OCI-LY3 (cell line): ENCODE results near the gene CCDC78.

Source experiments
- H2AFZ ChIP-seq: fragments of 200-600, 300-600 bp; shearing (Covaris generic); 2 replicates; pipeline ENCODE4 v1.6.0; 2014; ENCODE audit warnings: antibody characterized with exemption, low read depth, low read length
- H3K27ac ChIP-seq: fragments of 200-600, 300-600 bp; sonication (generic); 2 replicates; pipeline ENCODE4 v1.5.1; 2014; ENCODE audit warnings: mild to moderate bottlenecking, low read length, moderate library complexity, mixed read lengths
- H3K27me3 ChIP-seq: fragments of 200-600, 300-600 bp; sonication (generic); 2 replicates; pipeline ENCODE4 v1.6.1; 2014; ENCODE audit warnings: low read depth, low read length, mixed read lengths
- H3K36me3 ChIP-seq: fragments of 200-600, 300-600 bp; sonication (generic); replicated peaks from 2 replicates; pipeline ENCODE3; 2014; ENCODE audit warnings: low read depth, low read length, mixed read lengths
- H3K4me1 ChIP-seq: fragments of 300-600, 200-600 bp; sonication (generic); 2 replicates; pipeline ENCODE4 v1.6.1; 2014; ENCODE audit warnings: low read length, mixed read lengths
- H3K4me2 ChIP-seq: fragments of 200-600, 300-600 bp; sonication (generic); 2 replicates; pipeline ENCODE4 v1.6.1; 2014; ENCODE audit warnings: low read length, mixed read lengths
- H3K4me3 ChIP-seq: fragments of 300-600, 200-600 bp; sonication (generic); 2 replicates; pipeline ENCODE4 v1.5.1; 2014; ENCODE audit warnings: antibody characterized with exemption, mild to moderate bottlenecking, low read length, moderate library complexity
- H3K79me2 ChIP-seq: fragments of 300-600, 200-600 bp; shearing (Covaris generic); 2 replicates; pipeline ENCODE4 v1.6.1; 2014; ENCODE audit warnings: mild to moderate bottlenecking, low read length, mixed read lengths
- H3K9ac ChIP-seq: fragments of 300-600, 200-600 bp; shearing (Covaris generic); 2 replicates; pipeline ENCODE4 v1.6.0; 2014; ENCODE audit warnings: mild to moderate bottlenecking, low read length, moderate library complexity
- H3K9me3 ChIP-seq: fragments of 200-600, 300-600 bp; shearing (Covaris generic); 2 replicates; pipeline ENCODE4 v1.6.1; 2014; ENCODE audit warnings: low read length, mixed read lengths; ENCODE audit not compliant: insufficient read depth
- H4K20me1 ChIP-seq: fragments of 200-600, 300-600 bp; sonication (generic); 2 replicates; pipeline ENCODE4 v1.6.1; 2016; ENCODE audit warnings: low read length, mixed read lengths; ENCODE audit not compliant: insufficient read depth
- EZH2phosphoT487 ChIP-seq: fragments of 200-600 bp; shearing (Covaris generic); IDR thresholded peaks from 2 replicates; pipeline ENCODE4 v1.6.1; 2018; ENCODE audit warnings: antibody characterized with exemption, mixed run types, low read depth
- TF ChIP-seq, protein P1 (sequence below): fragments of 200-600, 300-600 bp; sonication (generic); IDR thresholded peaks from 2 replicates; pipeline ENCODE4 v1.5.1; 2014; ENCODE audit warnings: antibody characterized with exemption, low read length, low read depth

Gene CCDC78

DNA sequence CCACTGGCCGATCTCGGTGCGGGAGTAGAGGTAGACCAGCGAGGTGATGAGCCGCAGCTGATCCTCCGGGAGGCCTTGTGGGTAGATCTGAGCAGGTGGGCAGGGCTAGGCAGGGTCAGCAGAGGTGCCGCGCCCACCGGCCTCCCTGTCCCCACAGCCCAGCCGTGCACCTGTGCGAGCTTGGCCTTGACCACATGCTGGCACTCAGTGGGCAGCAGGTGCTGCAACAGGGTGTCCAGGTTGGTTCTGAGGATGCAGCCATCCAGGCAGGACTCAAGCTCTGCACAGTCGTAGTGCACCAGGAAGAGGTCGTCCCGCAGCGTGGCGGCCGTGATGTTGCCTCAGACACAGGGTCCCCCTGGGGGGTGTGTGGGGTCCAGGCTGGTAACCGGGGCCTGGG is 46.7 kb upstream of the CCDC78 start:
- TF ChIP-seq EZH2phosphoT487: no peak
- TF ChIP-seq, protein P1, sequence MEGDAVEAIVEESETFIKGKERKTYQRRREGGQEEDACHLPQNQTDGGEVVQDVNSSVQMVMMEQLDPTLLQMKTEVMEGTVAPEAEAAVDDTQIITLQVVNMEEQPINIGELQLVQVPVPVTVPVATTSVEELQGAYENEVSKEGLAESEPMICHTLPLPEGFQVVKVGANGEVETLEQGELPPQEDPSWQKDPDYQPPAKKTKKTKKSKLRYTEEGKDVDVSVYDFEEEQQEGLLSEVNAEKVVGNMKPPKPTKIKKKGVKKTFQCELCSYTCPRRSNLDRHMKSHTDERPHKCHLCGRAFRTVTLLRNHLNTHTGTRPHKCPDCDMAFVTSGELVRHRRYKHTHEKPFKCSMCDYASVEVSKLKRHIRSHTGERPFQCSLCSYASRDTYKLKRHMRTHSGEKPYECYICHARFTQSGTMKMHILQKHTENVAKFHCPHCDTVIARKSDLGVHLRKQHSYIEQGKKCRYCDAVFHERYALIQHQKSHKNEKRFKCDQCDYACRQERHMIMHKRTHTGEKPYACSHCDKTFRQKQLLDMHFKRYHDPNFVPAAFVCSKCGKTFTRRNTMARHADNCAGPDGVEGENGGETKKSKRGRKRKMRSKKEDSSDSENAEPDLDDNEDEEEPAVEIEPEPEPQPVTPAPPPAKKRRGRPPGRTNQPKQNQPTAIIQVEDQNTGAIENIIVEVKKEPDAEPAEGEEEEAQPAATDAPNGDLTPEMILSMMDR: no peak
- Histone ChIP-seq H3K36me3 (no peaks in the 10 kb centered on the region), H3K4me2 (no peak overlapping the region), H3K9me3 (no peaks in the 10 kb centered on the region), H3K27me3 (peaks cover 4% of the 10 kb centered on the region), H3K4me1 (no peaks in the 10 kb centered on the region), H3K79me2 (no peaks in the 10 kb centered on the region), H3K27ac (no peak overlapping the region), H2AFZ (no peak overlapping the region), H4K20me1 (no peaks in the 10 kb centered on the region), H3K9ac (no peak overlapping the region), H3K4me3 (no peak overlapping the region)

DNA sequence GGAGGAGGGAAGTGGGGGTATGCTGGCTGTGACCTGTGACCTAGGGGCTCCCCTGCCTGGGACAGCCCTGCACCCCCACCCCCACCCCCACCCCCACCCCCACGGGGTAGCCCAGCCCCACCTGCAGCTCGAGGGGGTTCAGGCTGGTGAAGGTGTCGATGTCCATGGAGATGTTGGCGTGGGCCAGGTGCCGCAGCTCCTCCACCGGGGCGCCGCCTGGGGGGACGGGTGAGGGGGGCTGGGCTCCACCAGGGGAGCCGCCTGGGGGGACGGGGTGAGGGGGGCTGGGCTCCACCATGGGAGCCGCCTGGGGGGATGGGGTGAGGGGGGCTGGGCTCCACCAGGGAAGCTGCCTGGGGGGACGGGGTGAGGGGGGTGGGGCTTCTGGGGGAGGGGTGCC is 44.2 kb upstream of the CCDC78 start:
- Histone ChIP-seq H3K27ac (no peak overlapping the region), H3K36me3 (no peaks in the 10 kb centered on the region), H3K9ac (no peak overlapping the region), H3K27me3 (no peaks in the 10 kb centered on the region), H3K4me1 (no peaks in the 10 kb centered on the region), H3K4me3 (no peak overlapping the region), H3K4me2 (no peak overlapping the region), H3K9me3 (no peaks in the 10 kb centered on the region), H2AFZ (no peak overlapping the region), H3K79me2 (no peaks in the 10 kb centered on the region), H4K20me1 (no peaks in the 10 kb centered on the region)
- TF ChIP-seq, protein P1: no peak
- TF ChIP-seq EZH2phosphoT487: no peak

DNA sequence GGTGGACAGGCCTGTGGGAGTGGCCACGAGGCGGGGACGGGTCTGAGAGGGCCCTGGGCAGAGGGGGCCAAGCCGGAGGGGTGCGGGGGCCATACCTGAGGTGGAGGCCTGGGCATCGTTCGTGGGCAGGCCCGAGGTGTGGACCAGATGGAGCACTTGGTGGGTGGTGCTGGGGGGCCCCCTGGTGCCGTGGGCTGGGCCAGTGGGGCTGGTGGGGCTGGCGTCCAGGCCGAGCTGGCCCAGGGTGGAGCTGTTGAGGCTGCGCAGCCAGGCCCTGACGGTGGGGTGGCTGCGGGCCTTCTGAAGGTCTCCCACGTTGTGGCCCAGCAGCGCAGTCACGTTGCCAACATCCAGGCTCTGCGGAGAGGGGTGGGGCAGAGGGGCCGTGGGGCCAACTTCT is 43.7 kb upstream of the CCDC78 start:
- TF ChIP-seq, protein P1: no peak
- no peak for TF ChIP-seq EZH2phosphoT487
- Histone ChIP-seq H3K4me3 (no peak overlapping the region), H3K4me1 (no peaks in the 10 kb centered on the region), H3K27ac (no peak overlapping the region), H3K9me3 (no peaks in the 10 kb centered on the region), H3K4me2 (no peak overlapping the region), H3K9ac (no peak overlapping the region), H3K27me3 (no peaks in the 10 kb centered on the region), H2AFZ (no peak overlapping the region), H3K79me2 (no peaks in the 10 kb centered on the region), H3K36me3 (no peaks in the 10 kb centered on the region), H4K20me1 (no peaks in the 10 kb centered on the region)

DNA sequence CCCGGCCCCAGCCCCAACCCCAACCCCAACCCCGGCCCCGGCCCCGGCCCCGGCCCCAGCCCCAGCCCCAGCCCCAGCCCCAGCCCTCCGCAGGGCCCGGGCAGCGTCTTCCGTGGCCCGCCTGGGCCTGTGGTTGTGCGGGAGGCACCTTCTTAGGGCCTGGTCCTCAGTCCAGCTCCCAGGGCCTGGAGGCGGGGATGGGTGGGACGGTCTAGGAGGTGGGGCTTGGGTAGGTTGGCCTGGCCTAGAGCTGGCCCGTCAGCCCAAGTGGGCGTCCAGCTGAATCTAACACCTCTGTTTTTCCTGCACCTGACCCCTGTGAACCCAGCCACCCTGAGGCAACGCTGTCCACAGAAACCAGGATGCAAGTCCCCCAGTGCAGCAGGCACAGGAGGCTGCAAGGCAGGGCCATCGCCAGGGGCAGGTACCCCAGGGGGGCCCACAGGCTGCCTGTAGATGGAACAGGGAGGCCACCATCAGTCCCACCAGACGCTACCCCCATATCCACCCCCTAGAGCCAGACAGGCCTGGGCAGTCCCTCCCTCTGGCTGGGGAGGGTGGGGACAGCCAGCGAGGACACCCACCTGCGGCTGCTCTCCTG is 43.0 kb upstream of the CCDC78 start:
- H3K27me3 ChIP-seq: no peaks in the 10 kb centered on the region
- no peaks in the 10 kb centered on the region for H3K4me1 ChIP-seq
- no peak overlapping the region for H3K27ac ChIP-seq
- H3K9me3 ChIP-seq: no peaks in the 10 kb centered on the region
- H3K4me3 ChIP-seq: no peak overlapping the region
- no peaks in the 10 kb centered on the region for H4K20me1 ChIP-seq
- no peak overlapping the region for H3K9ac ChIP-seq
- H2AFZ ChIP-seq: no peak overlapping the region
- H3K36me3 ChIP-seq: no peaks in the 10 kb centered on the region
- TF ChIP-seq, protein P1: no peak
- no peak for TF ChIP-seq EZH2phosphoT487
- no peaks in the 10 kb centered on the region for H3K79me2 ChIP-seq
- no peak overlapping the region for H3K4me2 ChIP-seq
